Fibroblast of the aortic adventitia (primary cell): ENCODE results near the gene CEACAM16. TPM values are rescaled to one million over a fixed set of nuclear protein-coding genes. Genes with fewer than 3 reads are reported as not detected.

Experiments
- DNase-seq: peaks from one replicate; pipeline ENCODE4 v3.0.0-alpha.2; 2010; ENCODE audit warnings: low read depth
- H3K4me3 ChIP-seq: 2 replicates; pipeline ENCODE4 v1.5.1; 2011; ENCODE audit warnings: low read depth, mild to moderate bottlenecking, control low read depth, low read length, moderate library complexity
- total RNA-seq: library from RNA; depleted of rRNA; stranded (reverse); fragments of >200 nt; gene quantifications from 2 replicates; pipeline ENCODE4 v1.2.3, GENCODE V29; 2012; ENCODE audit warnings: low replicate concordance
- TF ChIP-seq, protein P1 (sequence below): IDR thresholded peaks from 2 replicates; pipeline ENCODE4 v1.5.1; 2011; ENCODE audit warnings: mild to moderate bottlenecking, low read length, control low read depth, inconsistent platforms; ENCODE audit not compliant: insufficient read depth

Gene CEACAM16
- total RNA-seq, 1 donor, result not detected

- peak overlapping the region; percentile 90 for H3K4me3 ChIP-seq
- DNase-seq, result no peak
- TF ChIP-seq, protein P1, sequence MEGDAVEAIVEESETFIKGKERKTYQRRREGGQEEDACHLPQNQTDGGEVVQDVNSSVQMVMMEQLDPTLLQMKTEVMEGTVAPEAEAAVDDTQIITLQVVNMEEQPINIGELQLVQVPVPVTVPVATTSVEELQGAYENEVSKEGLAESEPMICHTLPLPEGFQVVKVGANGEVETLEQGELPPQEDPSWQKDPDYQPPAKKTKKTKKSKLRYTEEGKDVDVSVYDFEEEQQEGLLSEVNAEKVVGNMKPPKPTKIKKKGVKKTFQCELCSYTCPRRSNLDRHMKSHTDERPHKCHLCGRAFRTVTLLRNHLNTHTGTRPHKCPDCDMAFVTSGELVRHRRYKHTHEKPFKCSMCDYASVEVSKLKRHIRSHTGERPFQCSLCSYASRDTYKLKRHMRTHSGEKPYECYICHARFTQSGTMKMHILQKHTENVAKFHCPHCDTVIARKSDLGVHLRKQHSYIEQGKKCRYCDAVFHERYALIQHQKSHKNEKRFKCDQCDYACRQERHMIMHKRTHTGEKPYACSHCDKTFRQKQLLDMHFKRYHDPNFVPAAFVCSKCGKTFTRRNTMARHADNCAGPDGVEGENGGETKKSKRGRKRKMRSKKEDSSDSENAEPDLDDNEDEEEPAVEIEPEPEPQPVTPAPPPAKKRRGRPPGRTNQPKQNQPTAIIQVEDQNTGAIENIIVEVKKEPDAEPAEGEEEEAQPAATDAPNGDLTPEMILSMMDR, result no peak
These were observed 50.3 kb downstream of the CEACAM16 start for GRCh38 chr19:44749292-44749691.

DNA sequence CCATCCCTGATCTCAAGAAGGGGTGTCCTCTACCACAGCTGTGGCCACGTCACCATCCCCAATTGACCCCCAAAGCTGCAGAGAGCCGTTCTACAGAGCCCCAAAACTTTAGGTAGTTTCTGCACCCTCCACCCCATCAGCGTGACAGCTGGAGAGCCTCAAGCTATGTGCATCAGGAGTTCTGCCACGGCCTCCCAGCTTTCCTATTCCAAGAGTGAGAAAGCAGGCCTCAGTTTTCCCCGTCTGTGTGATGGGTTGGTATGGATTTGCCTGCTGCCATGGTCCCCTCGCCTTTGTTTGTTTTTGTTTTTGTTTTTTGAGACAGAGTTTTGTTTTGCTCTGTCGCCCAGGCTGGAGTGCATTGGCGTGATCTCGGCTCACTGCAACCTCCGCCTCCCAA, 51.0 kb downstream of the CEACAM16 start:
- H3K4me3 ChIP-seq, result peak overlapping the region; percentile 90
- DNase-seq, result no peak
- TF ChIP-seq, protein P1, result no peak

- TF ChIP-seq, protein P1, result no peak
- DNase-seq, result no peak
- H3K4me3 ChIP-seq, result peak overlapping the region; percentile 70
These were observed 53.3 kb downstream of the CEACAM16 start for GRCh38 chr19:44752123-44752815.

GRCh38 chr19:44752816-44753625, 54.1 kb downstream of the CEACAM16 start:
- DNase-seq, result peak; percentile 97
- TF ChIP-seq, protein P1, result no peak
- peak overlapping the region; percentile 70 for H3K4me3 ChIP-seq

DNA sequence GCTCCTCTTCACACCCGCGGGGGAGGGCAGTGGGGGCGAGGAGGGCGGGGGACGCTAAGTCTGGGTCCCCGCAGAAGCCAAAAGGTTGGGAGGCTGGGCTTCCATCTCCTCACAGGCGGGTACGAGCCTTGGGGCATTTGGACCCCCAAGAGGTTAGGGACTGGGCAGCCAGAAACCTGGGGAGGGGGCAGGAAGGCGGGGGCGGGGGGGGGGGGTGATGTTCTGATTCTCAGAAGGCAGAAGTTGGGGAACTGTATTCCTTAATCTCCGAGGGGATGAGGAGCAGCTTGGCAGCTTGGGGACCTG, 54.6 kb downstream of the CEACAM16 start:
- TF ChIP-seq, protein P1, result no peak
- no peak for DNase-seq
- H3K4me3 ChIP-seq, result peak overlapping the region; percentile 70

DNA sequence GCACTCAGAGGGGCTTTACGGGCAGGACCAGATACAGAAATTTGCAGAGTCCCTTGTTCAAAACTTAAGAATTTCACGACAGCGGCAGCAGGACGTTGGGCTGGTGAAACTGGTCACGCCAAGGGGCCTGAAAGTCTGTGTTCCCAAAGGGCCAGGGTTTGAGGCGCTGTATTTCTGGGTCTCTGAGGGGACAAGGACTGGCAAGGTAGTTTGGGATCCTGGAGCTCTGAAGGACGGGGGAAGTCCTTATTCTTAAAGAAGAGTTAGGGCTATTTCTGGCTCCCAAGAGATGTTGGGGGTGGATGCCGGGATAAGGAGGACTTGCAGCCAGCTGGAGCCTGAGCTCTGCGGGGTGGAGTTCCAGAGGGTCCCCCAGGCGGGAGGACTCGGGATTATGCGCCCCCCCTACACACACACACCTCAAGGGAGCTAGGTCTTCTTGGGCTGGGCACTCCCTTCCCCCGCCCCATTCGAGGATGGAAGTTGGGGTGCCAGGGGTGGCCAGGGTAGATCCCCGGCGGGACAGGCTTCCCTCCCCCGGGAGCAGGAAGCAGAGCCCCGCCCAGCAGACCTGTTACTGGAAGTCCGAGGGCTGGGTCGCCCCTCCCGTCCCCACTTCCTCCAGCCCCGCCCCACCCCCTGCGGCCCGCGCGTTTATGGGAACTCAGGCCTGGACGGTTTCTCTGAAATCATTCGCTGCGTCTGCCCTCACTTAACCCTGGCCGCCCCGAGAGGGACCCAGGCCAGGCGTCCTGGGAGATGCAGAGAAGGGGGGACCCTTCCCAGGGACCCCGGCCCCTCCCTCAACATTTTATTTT, 55.2 kb downstream of the CEACAM16 start:
- peak; percentile 92 for DNase-seq
- H3K4me3 ChIP-seq, result peak overlapping the region; percentile 70
- TF ChIP-seq, protein P1, result no peak
